Endothelial cell of umbilical vein (primary cell): ENCODE data around the gene CACNA1C.

ENCODE experiments used
- EZH2 ChIP-seq: IDR thresholded peaks from 2 replicates; pipeline ENCODE4 v1.6.1; 2012; ENCODE audit warnings: borderline replicate concordance, low read depth, mild to moderate bottlenecking, moderate library complexity, low read length, inconsistent platforms; ENCODE audit not compliant: severe bottlenecking
- GATA2 ChIP-seq: IDR thresholded peaks from 2 replicates; pipeline ENCODE4 v1.7.0; 2011; ENCODE audit warnings: low read depth, mild to moderate bottlenecking, moderate library complexity, mixed read lengths, low read length; ENCODE audit not compliant: insufficient read length, insufficient read depth
- POLR2A ChIP-seq: IDR thresholded peaks from 2 replicates; pipeline ENCODE4 v1.6.1; 2012; ENCODE audit warnings: low read depth, mild to moderate bottlenecking, control low read depth, low read length
- POLR2AphosphoS5 ChIP-seq: IDR thresholded peaks from 2 replicates; pipeline ENCODE4 v1.6.1; 2012; ENCODE audit warnings: low read depth, mild to moderate bottlenecking, control low read depth, low read length, moderate library complexity; ENCODE audit not compliant: insufficient read depth
- TF ChIP-seq, protein P1 (sequence below), 2 donors: IDR thresholded peaks; 1 replicate in 1 of 2; 2 replicates in 1 of 2; pipeline ENCODE4 v1.5.1; 2011; ENCODE audit warnings: low read length in 2 of 2, mild to moderate bottlenecking in 2 of 2, moderate library complexity in 2 of 2, control low read depth in 1 of 2, inconsistent platforms in 1 of 2, low read depth in 1 of 2; ENCODE audit not compliant: insufficient read depth in 1 of 2; ENCODE audit errors: extremely low read depth in 1 of 2

DNA sequence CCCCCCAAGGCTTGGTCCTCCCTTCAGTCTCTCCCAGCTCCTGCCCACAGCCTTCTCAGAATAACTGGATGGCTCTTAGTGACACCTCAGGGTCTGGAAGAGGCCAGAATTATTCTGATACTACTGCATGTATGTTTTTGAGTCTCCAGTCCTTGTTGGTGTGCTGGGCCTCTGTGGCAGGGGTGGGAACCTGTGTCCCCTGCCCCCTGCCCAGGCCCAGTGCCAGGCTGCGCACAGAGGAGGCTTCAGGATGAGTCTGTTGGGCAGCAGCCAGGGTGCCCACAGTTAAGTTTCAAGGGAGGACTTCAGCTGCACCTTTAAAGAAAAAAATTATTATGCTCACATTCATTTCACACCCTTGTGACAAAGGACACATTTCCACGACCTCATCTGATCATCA, 348.3 kb downstream of the CACNA1C start:
- TF ChIP-seq POLR2A (no peak), EZH2 (no peak), POLR2AphosphoS5 (no peak), GATA2 (no peak)
- TF ChIP-seq, protein P1, sequence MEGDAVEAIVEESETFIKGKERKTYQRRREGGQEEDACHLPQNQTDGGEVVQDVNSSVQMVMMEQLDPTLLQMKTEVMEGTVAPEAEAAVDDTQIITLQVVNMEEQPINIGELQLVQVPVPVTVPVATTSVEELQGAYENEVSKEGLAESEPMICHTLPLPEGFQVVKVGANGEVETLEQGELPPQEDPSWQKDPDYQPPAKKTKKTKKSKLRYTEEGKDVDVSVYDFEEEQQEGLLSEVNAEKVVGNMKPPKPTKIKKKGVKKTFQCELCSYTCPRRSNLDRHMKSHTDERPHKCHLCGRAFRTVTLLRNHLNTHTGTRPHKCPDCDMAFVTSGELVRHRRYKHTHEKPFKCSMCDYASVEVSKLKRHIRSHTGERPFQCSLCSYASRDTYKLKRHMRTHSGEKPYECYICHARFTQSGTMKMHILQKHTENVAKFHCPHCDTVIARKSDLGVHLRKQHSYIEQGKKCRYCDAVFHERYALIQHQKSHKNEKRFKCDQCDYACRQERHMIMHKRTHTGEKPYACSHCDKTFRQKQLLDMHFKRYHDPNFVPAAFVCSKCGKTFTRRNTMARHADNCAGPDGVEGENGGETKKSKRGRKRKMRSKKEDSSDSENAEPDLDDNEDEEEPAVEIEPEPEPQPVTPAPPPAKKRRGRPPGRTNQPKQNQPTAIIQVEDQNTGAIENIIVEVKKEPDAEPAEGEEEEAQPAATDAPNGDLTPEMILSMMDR (IDR thresholded peaks at IDR 0.05; ENCODE audit: extremely low read depth in 1 of 2, insufficient read depth in 1 of 2, low read depth in 1 of 2, low read length in 2 of 2), result no peak
